HepG2 (cell line): ENCODE results near the gene PEX14. TPM values are rescaled to one million over a fixed set of nuclear protein-coding genes. Genes with fewer than 3 reads are reported as not detected.
A peak's percentile ranks its signal among the peaks of the same experiment; 100 is the strongest.

ENCODE experiments used
- BCL6 ChIP-seq: IDR thresholded peaks from 2 replicates; pipeline ENCODE4 v1.6.1; 2016; ENCODE audit warnings: missing genetic modification reagents, missing compliant biosample characterization
- FOXM1 ChIP-seq: sonication (generic); formaldehyde crosslinking; IDR thresholded peaks from 2 replicates; pipeline ENCODE4 v1.5.0; 2020; ENCODE audit warnings: missing genetic modification reagents
- HHEX ChIP-seq: IDR thresholded peaks from 2 replicates; pipeline ENCODE4 v1.6.1; 2016; ENCODE audit warnings: control low read depth
- PHF20 ChIP-seq: sonication (generic); formaldehyde crosslinking; IDR thresholded peaks from 2 replicates; pipeline ENCODE4 v1.5.0; 2020; ENCODE audit warnings: mild to moderate bottlenecking, missing genetic modification reagents
- RFX3 ChIP-seq: IDR thresholded peaks from 2 replicates; pipeline ENCODE4 v1.6.1; 2016; ENCODE audit warnings: missing biosample characterization, missing genetic modification reagents
- SNRNP70 ChIP-seq: fragments of 200-400 bp; formaldehyde crosslinking; IDR thresholded peaks from 2 replicates; pipeline ENCODE4 v1.6.1; 2017; ENCODE audit warnings: mild to moderate bottlenecking, low read depth, low read length, moderate library complexity
- YEATS2 ChIP-seq: sonication (generic); formaldehyde crosslinking; IDR thresholded peaks from 2 replicates; pipeline ENCODE4 v1.4.0; 2020; ENCODE audit warnings: missing genetic modification reagents, borderline replicate concordance
- ZFP82 ChIP-seq: sonication (generic); formaldehyde crosslinking; IDR thresholded peaks from 2 replicates; pipeline ENCODE4 v1.5.1; 2020; ENCODE audit warnings: mild to moderate bottlenecking, missing genetic modification reagents, borderline replicate concordance
- ZNF205 ChIP-seq: IDR thresholded peaks from 2 replicates; pipeline ENCODE4 v1.6.1; 2018; ENCODE audit warnings: missing biosample characterization, missing genetic modification reagents
- ZNF431 ChIP-seq: sonication (generic); formaldehyde crosslinking; IDR thresholded peaks from 2 replicates; pipeline ENCODE4 v1.9.0; 2022; ENCODE audit warnings: missing genetic modification reagents, low read depth, mild to moderate bottlenecking, borderline replicate concordance
- ZNF644 ChIP-seq: IDR thresholded peaks from 2 replicates; pipeline ENCODE4 v1.6.1; 2016; ENCODE audit warnings: low read depth
- ZSCAN25 ChIP-seq: sonication (generic); formaldehyde crosslinking; IDR thresholded peaks from 2 replicates; pipeline ENCODE4 v1.8.0; 2022; ENCODE audit warnings: mild to moderate bottlenecking, missing genetic modification reagents
- polyA plus RNA-seq, 8 experiments: library from polyadenylated mRNA; depleted of rRNA in 3 of 8; stranded (reverse) in 7 of 8; unstranded in 1 of 8; fragments of >200 nt; fragmentation: Illumina TruSeq in 4 of 8; extraction: Trizol in 4 of 8; gene quantifications; 2 replicates each; pipeline versions ENCODE4 v1.2.1 to v1.2.3, GENCODE V29; 2011 to 2016; ENCODE audit warnings: low read depth in 4 of 8, missing spikeins in 1 of 8, mixed read lengths in 1 of 8; ENCODE audit not compliant: insufficient read depth in 1 of 8
- total RNA-seq, 5 experiments: library from RNA; depleted of rRNA; stranded (reverse); fragments of >200 nt; fragmentation: Illumina TruSeq; extraction: Trizol; gene quantifications; 2 replicates each; pipeline ENCODE4 v1.2.3, GENCODE V29; 2016; ENCODE audit warnings: low read depth in 1 of 5
- TF ChIP-seq, protein P1 (sequence below): sonication (generic); formaldehyde crosslinking; IDR thresholded peaks from 2 replicates; pipeline ENCODE4 v1.9.0; 2021; ENCODE audit warnings: missing genetic modification reagents, mild to moderate bottlenecking, borderline replicate concordance
- TF ChIP-seq, protein P2 (sequence below): IDR thresholded peaks from 2 replicates; pipeline ENCODE4 v1.6.1; 2018; ENCODE audit warnings: missing genetic modification reagents
- TF ChIP-seq, protein P3 (sequence below): sonication (generic); formaldehyde crosslinking; IDR thresholded peaks from 2 replicates; pipeline ENCODE4 v1.4.0; 2020; ENCODE audit warnings: missing genetic modification reagents, borderline replicate concordance
- TF ChIP-seq, protein P4 (sequence below): sonication (generic); formaldehyde crosslinking; IDR thresholded peaks from 2 replicates; pipeline ENCODE4 v1.8.1; 2023; ENCODE audit warnings: missing genetic modification reagents, mild to moderate bottlenecking, borderline replicate concordance
- TF ChIP-seq, protein P5 (sequence below): sonication (generic); formaldehyde crosslinking; IDR thresholded peaks from 2 replicates; pipeline ENCODE4 v1.4.0; 2020; ENCODE audit warnings: low read depth, missing genetic modification reagents
- TF ChIP-seq, protein P6 (sequence below): sonication (generic); formaldehyde crosslinking; IDR thresholded peaks from 2 replicates; pipeline ENCODE4 v1.4.0; 2020; ENCODE audit warnings: missing genetic modification reagents, low read depth, mild to moderate bottlenecking, borderline replicate concordance

The PEX14 gene
- total and polyA plus RNA-seq, 2 of the 13 experiments (the other 11 are each of a cell fraction or from before 2014, with no cell fraction given): 6.5 to 9.9 TPM

DNA sequence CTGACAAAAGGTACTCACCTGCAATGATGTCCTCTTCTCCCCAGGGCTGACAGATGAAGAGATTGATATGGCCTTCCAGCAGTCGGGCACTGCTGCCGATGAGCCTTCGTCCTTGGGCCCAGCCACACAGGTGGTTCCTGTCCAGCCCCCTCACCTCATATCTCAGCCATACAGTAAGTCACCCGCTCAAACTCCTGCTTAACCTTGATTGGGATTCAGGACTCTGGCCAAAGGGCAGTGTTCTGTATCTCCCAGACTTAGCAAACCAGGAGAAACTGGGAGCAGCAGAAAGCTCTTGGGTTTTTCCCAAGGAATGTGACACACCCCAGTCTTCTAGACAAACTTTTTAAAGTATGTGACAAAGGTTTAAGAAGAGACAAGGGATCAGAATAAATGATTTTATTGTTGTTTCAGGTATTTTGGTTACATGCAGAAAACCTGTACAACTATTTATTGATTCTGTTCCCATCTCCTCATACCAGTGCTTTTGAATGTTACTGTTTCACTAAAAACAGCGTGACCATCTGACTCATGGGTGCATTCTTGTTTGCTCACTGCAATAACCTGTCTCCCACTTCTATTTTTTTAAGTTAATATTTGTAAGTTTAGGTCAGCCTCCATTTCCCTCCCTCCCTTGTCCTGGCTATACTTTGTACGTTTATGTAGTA, 124.6 kb downstream of the PEX14 start (continued):
- peak; percentile 31; the same call in 1 of the 2 replicates for TF ChIP-seq ZSCAN25
- TF ChIP-seq, protein P1, sequence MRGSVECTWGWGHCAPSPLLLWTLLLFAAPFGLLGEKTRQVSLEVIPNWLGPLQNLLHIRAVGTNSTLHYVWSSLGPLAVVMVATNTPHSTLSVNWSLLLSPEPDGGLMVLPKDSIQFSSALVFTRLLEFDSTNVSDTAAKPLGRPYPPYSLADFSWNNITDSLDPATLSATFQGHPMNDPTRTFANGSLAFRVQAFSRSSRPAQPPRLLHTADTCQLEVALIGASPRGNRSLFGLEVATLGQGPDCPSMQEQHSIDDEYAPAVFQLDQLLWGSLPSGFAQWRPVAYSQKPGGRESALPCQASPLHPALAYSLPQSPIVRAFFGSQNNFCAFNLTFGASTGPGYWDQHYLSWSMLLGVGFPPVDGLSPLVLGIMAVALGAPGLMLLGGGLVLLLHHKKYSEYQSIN: no peak
- TF ChIP-seq ZNF431 (CRISPR knock-in tag): no peak
- no peak for TF ChIP-seq YEATS2 (CRISPR knock-in tag)
- TF ChIP-seq, protein P2, sequence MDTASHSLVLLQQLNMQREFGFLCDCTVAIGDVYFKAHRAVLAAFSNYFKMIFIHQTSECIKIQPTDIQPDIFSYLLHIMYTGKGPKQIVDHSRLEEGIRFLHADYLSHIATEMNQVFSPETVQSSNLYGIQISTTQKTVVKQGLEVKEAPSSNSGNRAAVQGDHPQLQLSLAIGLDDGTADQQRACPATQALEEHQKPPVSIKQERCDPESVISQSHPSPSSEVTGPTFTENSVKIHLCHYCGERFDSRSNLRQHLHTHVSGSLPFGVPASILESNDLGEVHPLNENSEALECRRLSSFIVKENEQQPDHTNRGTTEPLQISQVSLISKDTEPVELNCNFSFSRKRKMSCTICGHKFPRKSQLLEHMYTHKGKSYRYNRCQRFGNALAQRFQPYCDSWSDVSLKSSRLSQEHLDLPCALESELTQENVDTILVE (CRISPR knock-in tag): no peak
- no peak for TF ChIP-seq FOXM1
- 0 out of 2 replicates have a peak, but pooled peaks have one; percentile 13 for TF ChIP-seq ZNF644 (CRISPR knock-in tag)
- no peak for TF ChIP-seq ZFP82 (CRISPR knock-in tag)
- no peak for TF ChIP-seq SNRNP70
- TF ChIP-seq, protein P3, sequence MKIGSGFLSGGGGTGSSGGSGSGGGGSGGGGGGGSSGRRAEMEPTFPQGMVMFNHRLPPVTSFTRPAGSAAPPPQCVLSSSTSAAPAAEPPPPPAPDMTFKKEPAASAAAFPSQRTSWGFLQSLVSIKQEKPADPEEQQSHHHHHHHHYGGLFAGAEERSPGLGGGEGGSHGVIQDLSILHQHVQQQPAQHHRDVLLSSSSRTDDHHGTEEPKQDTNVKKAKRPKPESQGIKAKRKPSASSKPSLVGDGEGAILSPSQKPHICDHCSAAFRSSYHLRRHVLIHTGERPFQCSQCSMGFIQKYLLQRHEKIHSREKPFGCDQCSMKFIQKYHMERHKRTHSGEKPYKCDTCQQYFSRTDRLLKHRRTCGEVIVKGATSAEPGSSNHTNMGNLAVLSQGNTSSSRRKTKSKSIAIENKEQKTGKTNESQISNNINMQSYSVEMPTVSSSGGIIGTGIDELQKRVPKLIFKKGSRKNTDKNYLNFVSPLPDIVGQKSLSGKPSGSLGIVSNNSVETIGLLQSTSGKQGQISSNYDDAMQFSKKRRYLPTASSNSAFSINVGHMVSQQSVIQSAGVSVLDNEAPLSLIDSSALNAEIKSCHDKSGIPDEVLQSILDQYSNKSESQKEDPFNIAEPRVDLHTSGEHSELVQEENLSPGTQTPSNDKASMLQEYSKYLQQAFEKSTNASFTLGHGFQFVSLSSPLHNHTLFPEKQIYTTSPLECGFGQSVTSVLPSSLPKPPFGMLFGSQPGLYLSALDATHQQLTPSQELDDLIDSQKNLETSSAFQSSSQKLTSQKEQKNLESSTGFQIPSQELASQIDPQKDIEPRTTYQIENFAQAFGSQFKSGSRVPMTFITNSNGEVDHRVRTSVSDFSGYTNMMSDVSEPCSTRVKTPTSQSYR (CRISPR knock-in tag): no peak
- TF ChIP-seq BCL6 (CRISPR knock-in tag): peak; percentile 42; the same call in 1 of the 2 replicates
- TF ChIP-seq, protein P4, sequence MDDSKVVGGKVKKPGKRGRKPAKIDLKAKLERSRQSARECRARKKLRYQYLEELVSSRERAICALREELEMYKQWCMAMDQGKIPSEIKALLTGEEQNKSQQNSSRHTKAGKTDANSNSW (CRISPR knock-in tag): no peak
- TF ChIP-seq, protein P5, sequence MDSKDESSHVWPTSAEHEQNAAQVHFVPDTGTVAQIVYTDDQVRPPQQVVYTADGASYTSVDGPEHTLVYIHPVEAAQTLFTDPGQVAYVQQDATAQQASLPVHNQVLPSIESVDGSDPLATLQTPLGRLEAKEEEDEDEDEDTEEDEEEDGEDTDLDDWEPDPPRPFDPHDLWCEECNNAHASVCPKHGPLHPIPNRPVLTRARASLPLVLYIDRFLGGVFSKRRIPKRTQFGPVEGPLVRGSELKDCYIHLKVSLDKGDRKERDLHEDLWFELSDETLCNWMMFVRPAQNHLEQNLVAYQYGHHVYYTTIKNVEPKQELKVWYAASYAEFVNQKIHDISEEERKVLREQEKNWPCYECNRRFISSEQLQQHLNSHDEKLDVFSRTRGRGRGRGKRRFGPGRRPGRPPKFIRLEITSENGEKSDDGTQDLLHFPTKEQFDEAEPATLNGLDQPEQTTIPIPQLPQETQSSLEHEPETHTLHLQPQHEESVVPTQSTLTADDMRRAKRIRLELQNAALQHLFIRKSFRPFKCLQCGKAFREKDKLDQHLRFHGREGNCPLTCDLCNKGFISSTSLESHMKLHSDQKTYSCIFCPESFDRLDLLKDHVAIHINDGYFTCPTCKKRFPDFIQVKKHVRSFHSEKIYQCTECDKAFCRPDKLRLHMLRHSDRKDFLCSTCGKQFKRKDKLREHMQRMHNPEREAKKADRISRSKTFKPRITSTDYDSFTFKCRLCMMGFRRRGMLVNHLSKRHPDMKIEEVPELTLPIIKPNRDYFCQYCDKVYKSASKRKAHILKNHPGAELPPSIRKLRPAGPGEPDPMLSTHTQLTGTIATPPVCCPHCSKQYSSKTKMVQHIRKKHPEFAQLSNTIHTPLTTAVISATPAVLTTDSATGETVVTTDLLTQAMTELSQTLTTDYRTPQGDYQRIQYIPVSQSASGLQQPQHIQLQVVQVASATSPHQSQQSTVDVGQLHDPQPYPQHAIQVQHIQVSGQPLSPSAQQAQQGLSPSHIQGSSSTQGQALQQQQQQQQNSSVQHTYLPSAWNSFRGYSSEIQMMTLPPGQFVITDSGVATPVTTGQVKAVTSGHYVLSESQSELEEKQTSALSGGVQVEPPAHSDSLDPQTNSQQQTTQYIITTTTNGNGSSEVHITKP (CRISPR knock-in tag): no peak
- no peak for TF ChIP-seq HHEX
- no peak for TF ChIP-seq PHF20 (CRISPR knock-in tag)
- TF ChIP-seq, protein P6, sequence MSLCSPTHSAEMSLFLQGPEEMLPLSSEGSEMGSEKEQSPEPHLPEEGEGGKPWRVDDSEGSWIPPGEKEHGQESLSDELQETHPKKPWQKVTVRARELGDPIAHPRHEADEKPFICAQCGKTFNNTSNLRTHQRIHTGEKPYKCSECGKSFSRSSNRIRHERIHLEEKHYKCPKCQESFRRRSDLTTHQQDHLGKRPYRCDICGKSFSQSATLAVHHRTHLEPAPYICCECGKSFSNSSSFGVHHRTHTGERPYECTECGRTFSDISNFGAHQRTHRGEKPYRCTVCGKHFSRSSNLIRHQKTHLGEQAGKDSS (CRISPR knock-in tag): no peak
- peak; percentile 83 for TF ChIP-seq ZNF205
- no peak for TF ChIP-seq RFX3 (CRISPR knock-in tag)
